A172 (cell line): Measurements from ENCODE around the gene HTR2B. TPM values are rescaled to one million over a fixed set of nuclear protein-coding genes. Genes with fewer than 3 reads are reported as not detected.
A peak's percentile ranks its signal among the peaks of the same experiment; 100 is the strongest.
"Not testable (repeated sequence)": the region's sequence is repeated elsewhere in the genome, so short reads cannot be mapped to it uniquely, and the experiment has no call there.

ENCODE experiments used
- DNase-seq: peaks from one replicate; pipeline ENCODE4 v3.0.0-alpha.2; 2015; ENCODE audit warnings: low spot score
- total RNA-seq: library from RNA; depleted of rRNA; stranded (reverse); fragments of >200 nt; shearing (Covaris generic); gene quantifications from 2 replicates; pipeline ENCODE4 v1.2.3, GENCODE V29; 2014

HTR2B gene
- total RNA-seq, 1 experiment from 2014 or later: not detected

GRCh38 chr2:231133365-231134099 lies 8.7 kb upstream of the HTR2B start:
- DNase-seq: no peak

DNA sequence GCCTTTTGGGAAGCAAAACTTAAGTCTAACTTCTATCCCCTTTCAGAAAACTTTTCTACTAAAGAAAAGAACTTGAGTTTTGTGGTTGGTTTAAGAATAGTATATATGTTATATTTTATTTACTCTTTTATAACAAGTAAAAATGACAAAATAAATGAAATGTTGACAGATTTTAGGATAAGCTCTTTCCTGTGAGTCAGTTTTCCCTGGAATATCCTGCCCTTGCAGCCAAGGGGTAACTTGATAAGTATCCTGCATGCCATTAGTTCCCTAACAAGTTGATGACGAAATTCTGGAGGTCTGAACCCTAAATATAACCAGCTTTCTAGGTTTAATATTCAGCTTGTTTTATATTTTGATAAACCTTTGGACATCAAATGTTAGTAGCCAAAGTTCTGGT lies 7.3 kb upstream of the HTR2B start:
- peak; percentile 67 for DNase-seq

- no peak for DNase-seq
These were observed 5.7 kb upstream of the HTR2B start for GRCh38 chr2:231130336-231131056.

DNA sequence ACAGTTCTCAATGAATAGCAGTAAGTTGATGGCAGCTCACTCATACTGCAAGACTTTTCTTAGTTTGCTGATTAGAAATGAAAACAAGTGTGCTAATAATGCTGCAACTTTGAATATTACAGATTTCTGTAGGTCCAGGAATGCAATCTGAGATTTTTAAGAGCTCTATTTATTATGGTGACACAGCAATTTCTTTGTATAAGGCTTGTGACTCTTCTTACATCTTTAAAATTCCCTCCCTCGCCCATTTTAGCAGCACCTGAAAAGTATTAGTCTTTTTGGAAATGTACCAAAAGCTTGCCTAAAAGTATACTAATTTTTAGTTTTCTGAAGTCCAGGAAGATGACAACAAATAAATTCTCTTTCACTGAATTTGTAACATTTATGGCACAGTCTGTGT lies 4.4 kb upstream of the HTR2B start:
- DNase-seq: no peak

GRCh38 chr2:231128541-231128940 lies 3.7 kb upstream of the HTR2B start:
- no peak for DNase-seq

DNA sequence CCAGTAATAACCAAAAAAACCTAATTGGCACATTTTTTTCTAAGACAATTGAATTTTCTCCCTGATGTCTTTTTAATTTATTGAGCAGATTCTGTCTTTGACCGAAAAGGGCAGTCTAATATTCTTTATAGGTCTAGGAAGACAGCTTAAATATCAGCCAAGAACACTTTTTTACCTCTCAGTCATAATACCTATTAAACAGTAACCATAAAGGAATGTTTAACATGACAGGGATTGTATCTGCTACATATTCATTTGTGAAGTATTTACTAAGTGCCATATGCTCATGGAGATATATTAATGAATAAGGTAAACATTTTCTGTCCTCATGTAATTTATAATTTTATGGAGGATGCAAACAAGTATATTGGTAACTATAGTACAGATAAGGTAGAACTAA lies 3.1 kb upstream of the HTR2B start:
- no peak for DNase-seq

DNA sequence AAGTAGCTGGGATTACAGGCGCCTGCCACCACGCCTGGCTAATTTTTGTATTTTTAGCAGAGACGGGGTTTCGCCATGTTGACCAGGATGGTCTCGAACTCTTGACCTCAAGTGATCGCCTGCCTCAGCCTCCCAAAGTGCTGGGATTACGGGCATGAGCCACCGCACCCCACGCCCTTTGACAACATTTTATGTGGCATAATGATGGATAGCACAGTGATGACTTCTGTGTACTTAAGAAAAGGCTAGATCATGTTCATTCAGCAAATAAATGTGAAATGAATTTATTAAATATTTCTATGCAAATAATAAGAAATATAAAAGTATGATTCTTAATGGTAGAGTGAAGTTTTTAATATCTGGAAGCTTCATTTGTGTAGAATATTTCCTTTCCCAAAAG lies 2.6 kb upstream of the HTR2B start:
- no peak for DNase-seq

GRCh38 chr2:231126123-231126522 lies 1.3 kb upstream of the HTR2B start:
- DNase-seq: no peak

- DNase-seq: no peak
These were observed 1.4 kb downstream of the HTR2B start for GRCh38 chr2:231123362-231123898.

GRCh38 chr2:231118614-231118942 lies 6.3 kb downstream of the HTR2B start:
- no peak for DNase-seq

DNA sequence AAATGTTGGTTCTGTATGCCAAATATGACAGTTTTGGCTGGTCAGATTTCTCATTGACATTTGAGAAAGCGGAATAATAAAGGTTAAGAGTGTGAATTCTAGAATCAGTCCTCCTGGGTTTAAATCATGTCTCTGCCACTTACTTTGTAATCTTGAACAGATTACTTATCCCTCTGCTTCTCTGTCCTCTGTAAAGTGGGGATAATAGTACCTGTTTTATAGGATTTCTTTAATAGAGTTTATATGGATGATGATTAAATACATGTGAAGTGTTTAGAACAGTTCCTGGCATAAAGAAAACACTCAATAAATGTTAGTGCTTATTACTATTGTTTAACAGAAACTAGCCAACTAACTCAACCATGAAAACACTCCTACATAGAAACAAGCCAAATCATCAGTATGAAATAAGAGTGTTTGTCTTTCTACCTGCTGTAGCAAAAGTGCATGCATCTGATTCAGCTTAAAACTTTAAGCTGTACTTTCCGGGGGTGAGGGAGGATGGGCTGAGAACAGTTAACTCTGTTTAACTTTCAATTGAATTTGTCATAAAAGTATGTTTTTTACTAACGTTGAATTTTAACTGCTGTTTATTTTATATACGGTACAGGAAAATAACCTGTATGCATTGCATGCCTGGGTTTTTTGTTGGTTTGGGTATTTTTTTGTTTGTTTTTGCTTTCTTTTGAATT lies 6.8 kb downstream of the HTR2B start:
- DNase-seq: no peak

DNA sequence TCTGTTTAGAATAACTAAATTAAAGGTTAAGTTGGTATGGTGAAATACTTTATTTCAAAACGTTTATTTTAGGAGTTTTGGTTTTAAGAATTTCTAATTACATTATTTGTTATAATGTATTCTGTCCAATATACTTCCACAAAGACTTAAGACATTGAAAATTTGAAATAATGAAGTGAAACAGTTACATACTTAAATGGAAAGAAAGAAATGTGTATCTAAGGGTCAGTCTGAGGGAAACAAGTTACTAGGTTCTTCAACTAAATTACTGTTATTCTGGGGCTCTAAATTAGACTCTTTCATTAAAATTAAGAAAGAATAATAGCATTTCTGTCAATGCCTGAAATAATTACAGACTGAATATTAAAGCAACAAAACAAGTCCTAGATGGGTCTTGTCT lies 7.7 kb downstream of the HTR2B start:
- no peak for DNase-seq

DNA sequence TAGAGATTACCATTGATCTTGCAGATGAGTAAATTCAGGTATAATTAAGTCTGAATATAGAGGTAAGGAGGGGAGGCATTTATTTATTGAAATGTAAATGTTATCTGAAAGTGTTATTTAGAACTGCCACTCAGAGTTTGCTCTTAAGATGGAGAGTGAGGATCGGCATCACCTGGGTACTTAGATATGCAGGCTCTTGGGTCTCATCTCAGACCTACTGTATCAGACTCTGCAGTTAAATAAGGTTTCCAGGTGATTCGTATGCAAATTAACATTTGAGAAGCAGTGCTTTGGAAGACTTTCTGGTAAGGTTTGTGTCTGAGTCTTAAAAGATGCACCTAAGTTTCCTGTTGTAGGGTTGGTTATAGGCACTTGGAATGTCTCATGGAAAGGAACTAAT lies 9.2 kb downstream of the HTR2B start:
- DNase-seq: no peak

GRCh38 chr2:231113489-231113888 lies 11.4 kb downstream of the HTR2B start:
- DNase-seq: no peak

- peak; percentile 16 for DNase-seq
These were observed 12.9 kb downstream of the HTR2B start for GRCh38 chr2:231111987-231112386.

DNA sequence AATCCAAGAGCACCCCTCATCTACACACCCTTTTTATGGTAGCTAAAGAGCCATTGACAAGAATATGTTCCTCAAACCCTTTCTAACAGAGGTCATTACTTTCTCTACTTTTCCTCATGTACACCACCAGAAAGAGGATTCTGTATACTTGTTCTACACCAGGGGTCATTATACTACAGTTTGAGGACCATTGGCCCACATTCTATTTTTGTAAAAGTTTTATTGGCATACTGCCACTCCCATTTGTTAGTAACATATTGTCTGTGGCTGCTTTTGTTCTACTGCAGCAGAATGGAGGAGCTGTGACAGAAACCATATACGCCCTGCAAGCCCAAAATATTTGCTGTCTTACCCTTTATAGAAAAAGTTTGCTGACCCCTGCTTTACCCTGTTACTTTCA lies 14.3 kb downstream of the HTR2B start:
- DNase-seq: peak; percentile 35

DNA sequence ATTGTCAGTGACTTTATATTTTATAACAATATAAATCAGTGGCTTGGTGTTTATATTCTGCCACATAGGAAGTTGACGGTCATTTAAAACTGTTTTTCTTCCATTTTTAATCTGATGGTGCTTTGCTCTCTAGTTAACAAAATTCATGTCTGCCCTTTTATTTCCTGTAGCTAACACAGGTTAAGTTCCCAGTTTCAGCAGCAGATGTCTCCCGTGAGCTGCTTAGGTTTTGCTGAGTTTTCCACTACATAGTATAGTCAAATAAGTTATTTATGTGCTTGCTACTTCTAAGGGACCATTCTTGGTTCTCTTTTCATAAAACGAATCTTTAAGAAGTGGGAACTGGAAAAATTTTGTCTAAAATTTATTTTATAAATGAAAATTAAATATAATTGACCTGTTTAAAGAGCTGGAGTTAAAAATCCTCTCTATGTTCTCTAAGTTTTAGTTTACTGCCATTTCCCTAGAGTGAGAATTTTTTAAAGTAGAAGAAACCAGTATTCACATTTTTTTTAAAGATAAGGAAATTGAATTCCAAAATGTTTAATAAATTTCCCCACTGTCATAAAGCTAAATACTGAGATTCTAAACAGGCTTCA lies 20.6 kb downstream of the HTR2B start:
- DNase-seq: peak; percentile 55

DNA sequence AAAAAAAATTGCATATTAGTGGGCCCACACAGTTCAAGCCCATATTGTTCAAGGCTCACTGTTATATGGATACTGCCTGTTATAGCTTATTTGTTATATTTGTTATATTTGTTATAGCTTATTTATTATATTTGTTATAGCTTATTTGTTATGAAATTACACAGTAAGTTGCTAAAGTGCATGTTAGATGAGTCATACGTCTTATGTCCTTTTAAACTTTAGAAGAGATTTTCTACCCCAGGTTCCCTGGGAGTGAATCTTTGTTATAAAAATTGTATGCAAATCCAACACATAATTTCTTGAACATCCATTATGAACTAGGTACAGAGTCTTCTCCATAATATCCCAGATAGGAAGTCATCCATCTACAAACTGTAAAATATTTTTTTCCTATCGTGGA lies 22.1 kb downstream of the HTR2B start:
- no peak for DNase-seq

DNA sequence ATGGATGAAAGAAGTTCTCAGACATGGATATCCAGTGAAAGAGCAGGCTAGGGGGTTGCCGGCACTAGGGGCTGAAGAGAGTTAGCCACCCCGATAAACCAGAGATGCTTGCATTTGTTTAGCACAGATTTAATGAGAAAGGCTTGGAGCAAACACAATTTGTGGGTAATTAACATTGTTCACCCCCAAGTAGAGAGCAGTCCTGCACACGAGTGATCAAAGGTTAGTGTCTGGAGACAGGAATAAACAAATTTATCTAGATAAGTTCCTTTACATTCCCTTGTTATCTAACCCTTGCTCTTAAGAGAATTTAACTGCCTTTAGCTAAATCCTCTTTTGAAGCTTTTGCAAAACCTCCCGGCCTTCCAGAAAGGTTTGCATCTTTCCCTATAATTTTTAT lies 23.9 kb downstream of the HTR2B start:
- DNase-seq: no peak

DNA sequence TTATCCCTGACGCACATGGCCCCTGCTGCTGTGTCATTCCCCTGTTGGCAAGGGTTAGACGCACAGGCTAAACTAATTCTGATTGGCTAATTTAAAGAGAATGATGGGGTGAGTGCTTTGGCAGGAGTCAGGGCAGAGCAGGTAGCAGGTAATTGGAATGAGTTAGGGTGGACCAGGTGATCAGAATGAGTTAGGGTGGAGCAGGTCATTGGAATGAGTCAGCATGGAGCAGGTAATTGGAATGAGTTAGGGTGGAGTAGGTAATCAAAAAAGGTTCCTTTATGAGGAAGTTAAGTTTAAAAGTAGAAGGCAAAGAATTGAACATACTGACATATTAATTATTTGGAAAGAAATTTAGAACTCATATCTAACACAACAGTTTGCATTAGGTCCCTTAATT lies 24.5 kb downstream of the HTR2B start:
- not testable (repeated sequence) for DNase-seq

GRCh38 chr2:231099918-231100317 lies 24.9 kb downstream of the HTR2B start:
- no peak for DNase-seq

DNA sequence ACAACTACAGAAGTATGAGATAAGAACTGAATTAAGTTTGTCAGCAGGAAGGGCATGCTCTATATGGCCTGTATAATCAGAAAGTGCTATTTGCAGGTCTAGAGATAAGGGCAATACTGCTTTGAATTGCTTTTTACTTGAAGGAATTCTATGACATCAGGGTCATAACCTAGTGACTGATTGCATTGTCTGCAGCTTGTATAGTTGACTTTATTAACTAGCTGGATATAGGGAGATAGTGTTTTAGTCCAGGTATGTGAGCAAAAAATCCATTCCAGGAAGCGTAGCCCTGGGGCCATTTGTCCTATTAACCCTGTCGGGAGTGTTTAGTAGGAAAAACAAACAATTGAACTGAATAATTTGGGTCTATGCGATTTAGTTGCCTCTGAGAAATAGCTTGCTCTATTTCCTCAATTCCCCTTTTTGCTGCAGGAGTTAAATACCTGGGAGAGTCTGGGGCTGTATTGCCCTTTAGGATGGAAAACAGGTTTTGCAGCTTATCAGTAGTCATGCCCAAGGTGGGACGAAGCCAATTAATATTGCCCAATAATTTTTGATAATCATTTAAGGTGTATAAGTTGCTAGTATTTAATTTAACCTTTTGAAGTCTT lies 30.0 kb downstream of the HTR2B start:
- no peak for DNase-seq
